GM13976 (cell line): ENCODE measurements around the gene F13A1.

Experiments used
- DNase-seq: peaks from one replicate; pipeline ENCODE4 v3.0.0; 2012; ENCODE audit warnings: low spot score
- CTCF ChIP-seq: IDR thresholded peaks from 2 replicates; pipeline ENCODE4 v1.5.1; 2012; ENCODE audit warnings: borderline replicate concordance, mild to moderate bottlenecking; ENCODE audit not compliant: insufficient read depth; ENCODE audit errors: extremely low read depth, missing control alignments, control extremely low read depth
- in situ Hi-C: fragments of 300-500 bp; cut with MboI; formaldehyde crosslinking; loops from one replicate; pipeline ENCODE4 v1.12.0; 2022; ENCODE audit warnings: low sequenced_read_pairs, mixed read lengths, inconsistent platforms; ENCODE audit not compliant: unreplicated experiment

Gene F13A1

GRCh38 chr6:6346427-6347023, 26.1 kb upstream of the F13A1 start:
- TF ChIP-seq CTCF = no peak
- in situ Hi-C loops = no loop called here
- DNase-seq = no peak

- TF ChIP-seq CTCF = no peak
- DNase-seq = no peak
- in situ Hi-C loops = no loop called here
Measured at GRCh38 chr6:6333501-6333900, 13.0 kb upstream of the F13A1 start.

GRCh38 chr6:6332811-6333244, 12.4 kb upstream of the F13A1 start:
- in situ Hi-C loops = no loop called here
- DNase-seq = no peak
- no peak for TF ChIP-seq CTCF

GRCh38 chr6:6331946-6332601, 11.6 kb upstream of the F13A1 start:
- in situ Hi-C loops = no loop called here
- DNase-seq = no peak
- no peak for TF ChIP-seq CTCF

- no peak for TF ChIP-seq CTCF
- in situ Hi-C loops = no loop called here
- DNase-seq = peak; percentile 61
Measured at GRCh38 chr6:6331393-6331792, 10.9 kb upstream of the F13A1 start.

GRCh38 chr6:6330407-6330806, 9.9 kb upstream of the F13A1 start:
- no peak for DNase-seq
- in situ Hi-C loops = no loop called here
- TF ChIP-seq CTCF = no peak
